Measurements from ENCODE around the gene KRT74.

KRT74 gene

GRCh38 chr12:52581481-52581880 lies 7.8 kb upstream of the KRT74 start:
- peaks cover 9% of the 10 kb centered on the region for H3K4me1 ChIP-seq (ENCODE audit: insufficient read depth, insufficient read length)
- H3K36me3 ChIP-seq (ENCODE audit: insufficient read depth, insufficient read length, low read length), result no peaks in the 10 kb centered on the region
- TF ChIP-seq YY1 (IDR thresholded peaks at IDR 0.05; ENCODE audit: insufficient read depth, insufficient read length), result no peak
- no peak for TF ChIP-seq SUZ12 (IDR thresholded peaks at IDR 0.05; ENCODE audit: extremely low read depth, insufficient read depth, insufficient read length)
- TF ChIP-seq ZNF274 (IDR thresholded peaks at IDR 0.05; ENCODE audit: low read depth, low read length), result no peak
- no peak for DNase-seq (ENCODE audit: low read depth, low spot score)
- H3K9ac ChIP-seq (ENCODE audit: insufficient read length, low read depth), result no peak overlapping the region
- H3K4me3 ChIP-seq (ENCODE audit: insufficient read length, low read depth), result no peak overlapping the region
- H3K9me3 ChIP-seq (ENCODE audit: insufficient read depth, low read length), result no peaks in the 10 kb centered on the region
- H3K27me3 ChIP-seq (ENCODE audit: insufficient read depth, insufficient read length), result no peaks in the 10 kb centered on the region

GRCh38 chr12:52581066-52581465 lies 7.4 kb upstream of the KRT74 start:
- Histone ChIP-seq H3K4me3 (ENCODE audit: insufficient read length, low read depth) (no peak overlapping the region), H3K36me3 (ENCODE audit: insufficient read depth, insufficient read length, low read length) (no peaks in the 10 kb centered on the region), H3K9me3 (ENCODE audit: insufficient read depth, low read length) (no peaks in the 10 kb centered on the region), H3K4me1 (ENCODE audit: insufficient read depth, insufficient read length) (peaks cover 9% of the 10 kb centered on the region), H3K27me3 (ENCODE audit: insufficient read depth, insufficient read length) (no peaks in the 10 kb centered on the region), H3K9ac (ENCODE audit: insufficient read length, low read depth) (no peak overlapping the region)
- TF ChIP-seq YY1 (IDR thresholded peaks at IDR 0.05; ENCODE audit: insufficient read depth, insufficient read length) (no peak), SUZ12 (IDR thresholded peaks at IDR 0.05; ENCODE audit: extremely low read depth, insufficient read depth, insufficient read length) (no peak), ZNF274 (IDR thresholded peaks at IDR 0.05; ENCODE audit: low read depth, low read length) (no peak)
- no peak for DNase-seq (ENCODE audit: low read depth, low spot score)

- Histone ChIP-seq H3K27me3 (ENCODE audit: insufficient read depth, insufficient read length) (no peaks in the 10 kb centered on the region), H3K9ac (ENCODE audit: insufficient read length, low read depth) (no peak overlapping the region), H3K36me3 (ENCODE audit: insufficient read depth, insufficient read length, low read length) (no peaks in the 10 kb centered on the region), H3K9me3 (ENCODE audit: insufficient read depth, low read length) (no peaks in the 10 kb centered on the region), H3K4me3 (ENCODE audit: insufficient read length, low read depth) (no peak overlapping the region), H3K4me1 (ENCODE audit: insufficient read depth, insufficient read length) (peaks cover 9% of the 10 kb centered on the region)
- TF ChIP-seq SUZ12 (IDR thresholded peaks at IDR 0.05; ENCODE audit: extremely low read depth, insufficient read depth, insufficient read length) (no peak), YY1 (IDR thresholded peaks at IDR 0.05; ENCODE audit: insufficient read depth, insufficient read length) (no peak), ZNF274 (IDR thresholded peaks at IDR 0.05; ENCODE audit: low read depth, low read length) (no peak)
- DNase-seq (ENCODE audit: low read depth, low spot score), result no peak
These were observed 6.9 kb upstream of the KRT74 start for GRCh38 chr12:52580496-52580895.

GRCh38 chr12:52579468-52580465 lies 6.1 kb upstream of the KRT74 start:
- Histone ChIP-seq H3K9me3 (ENCODE audit: insufficient read depth, low read length) (no peaks in the 10 kb centered on the region), H3K27me3 (ENCODE audit: insufficient read depth, insufficient read length) (no peaks in the 10 kb centered on the region), H3K36me3 (ENCODE audit: insufficient read depth, insufficient read length, low read length) (no peaks in the 10 kb centered on the region), H3K9ac (ENCODE audit: insufficient read length, low read depth) (no peak overlapping the region), H3K4me3 (ENCODE audit: insufficient read length, low read depth) (no peak overlapping the region), H3K4me1 (ENCODE audit: insufficient read depth, insufficient read length) (peaks cover 9% of the 10 kb centered on the region)
- no peak for TF ChIP-seq YY1 (IDR thresholded peaks at IDR 0.05; ENCODE audit: insufficient read depth, insufficient read length)
- TF ChIP-seq ZNF274 (IDR thresholded peaks at IDR 0.05; ENCODE audit: low read depth, low read length), result no peak
- no peak for TF ChIP-seq SUZ12 (IDR thresholded peaks at IDR 0.05; ENCODE audit: extremely low read depth, insufficient read depth, insufficient read length)
- DNase-seq (ENCODE audit: low read depth, low spot score), result no peak

GRCh38 chr12:52578469-52578868 lies 4.8 kb upstream of the KRT74 start:
- Histone ChIP-seq H3K9me3 (ENCODE audit: insufficient read depth, low read length) (no peaks in the 10 kb centered on the region), H3K9ac (ENCODE audit: insufficient read length, low read depth) (no peak overlapping the region), H3K27me3 (ENCODE audit: insufficient read depth, insufficient read length) (no peaks in the 10 kb centered on the region), H3K36me3 (ENCODE audit: insufficient read depth, insufficient read length, low read length) (no peaks in the 10 kb centered on the region), H3K4me1 (ENCODE audit: insufficient read depth, insufficient read length) (peaks cover 9% of the 10 kb centered on the region), H3K4me3 (ENCODE audit: insufficient read length, low read depth) (no peak overlapping the region)
- DNase-seq (ENCODE audit: low read depth, low spot score), result no peak
- no peak for TF ChIP-seq YY1 (IDR thresholded peaks at IDR 0.05; ENCODE audit: insufficient read depth, insufficient read length)
- TF ChIP-seq SUZ12 (IDR thresholded peaks at IDR 0.05; ENCODE audit: extremely low read depth, insufficient read depth, insufficient read length), result no peak
- TF ChIP-seq ZNF274 (IDR thresholded peaks at IDR 0.05; ENCODE audit: low read depth, low read length), result no peak

DNA sequence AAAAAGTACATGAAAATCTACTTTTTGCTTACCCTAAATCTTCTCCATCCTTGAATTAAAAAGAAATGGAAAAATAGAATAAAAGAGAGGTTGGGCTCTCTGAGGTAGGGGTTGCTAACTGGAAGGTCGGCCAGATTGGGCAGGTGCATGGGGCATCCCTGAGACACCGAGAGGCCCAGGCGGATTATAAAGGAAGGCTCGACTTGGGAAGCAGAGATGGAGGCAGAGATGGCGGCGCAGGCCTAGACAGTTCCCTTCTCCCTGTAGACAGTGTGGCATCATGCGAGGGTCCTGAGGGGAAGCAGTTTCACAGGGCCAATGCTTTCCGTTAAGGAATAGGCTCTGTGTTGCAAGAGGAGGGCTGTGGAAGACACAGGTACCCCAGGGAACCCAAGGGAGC lies 3.7 kb upstream of the KRT74 start:
- no peak for DNase-seq (ENCODE audit: low read depth, low spot score)
- no peak overlapping the region for H3K4me3 ChIP-seq (ENCODE audit: insufficient read length, low read depth)
- TF ChIP-seq ZNF274 (IDR thresholded peaks at IDR 0.05; ENCODE audit: low read depth, low read length) (no peak), SUZ12 (IDR thresholded peaks at IDR 0.05; ENCODE audit: extremely low read depth, insufficient read depth, insufficient read length) (no peak), YY1 (IDR thresholded peaks at IDR 0.05; ENCODE audit: insufficient read depth, insufficient read length) (no peak)
- H3K9me3 ChIP-seq (ENCODE audit: insufficient read depth, low read length), result no peaks in the 10 kb centered on the region
- H3K36me3 ChIP-seq (ENCODE audit: insufficient read depth, insufficient read length, low read length), result no peaks in the 10 kb centered on the region
- H3K9ac ChIP-seq (ENCODE audit: insufficient read length, low read depth), result no peak overlapping the region
- no peaks in the 10 kb centered on the region for H3K27me3 ChIP-seq (ENCODE audit: insufficient read depth, insufficient read length)
- peaks cover 2% of the 10 kb centered on the region for H3K4me1 ChIP-seq (ENCODE audit: insufficient read depth, insufficient read length)

- Histone ChIP-seq H3K36me3 (ENCODE audit: insufficient read depth, insufficient read length, low read length) (no peaks in the 10 kb centered on the region), H3K4me3 (ENCODE audit: insufficient read length, low read depth) (no peak overlapping the region), H3K9ac (ENCODE audit: insufficient read length, low read depth) (no peak overlapping the region), H3K4me1 (ENCODE audit: insufficient read depth, insufficient read length) (no peaks in the 10 kb centered on the region), H3K9me3 (ENCODE audit: insufficient read depth, low read length) (no peaks in the 10 kb centered on the region), H3K27me3 (ENCODE audit: insufficient read depth, insufficient read length) (no peaks in the 10 kb centered on the region)
- no peak for DNase-seq (ENCODE audit: low read depth, low spot score)
- TF ChIP-seq ZNF274 (IDR thresholded peaks at IDR 0.05; ENCODE audit: low read depth, low read length) (no peak), YY1 (IDR thresholded peaks at IDR 0.05; ENCODE audit: insufficient read depth, insufficient read length) (no peak)
These were observed 2.3 kb upstream of the KRT74 start for GRCh38 chr12:52575948-52576347.

Data from NT2/D1 (cell line).